Kidney (tissue), 14 donors: ENCODE data around the gene N4BP2L2. TPM values are rescaled to one million over a fixed set of nuclear protein-coding genes. Genes with fewer than 3 reads are reported as not detected.

ENCODE experiments used
- DNase-seq, 5 donors: peaks; one replicate each; pipeline ENCODE4 v3.0.0-alpha.2; 2013 to 2020
- FAIRE-seq: peaks from 2 replicates; lab custom pipeline; 2012; peaks lifted over from hg19 to GRCh38; lab: Jason Lieb, UNC
- H3K27ac ChIP-seq, 2 donors: one replicate each; pipeline ENCODE4 v1.7.0; 2013; ENCODE audit warnings: low read depth in 2 of 2, low read length in 2 of 2, inconsistent platforms in 1 of 2
- H3K27me3 ChIP-seq: one replicate; pipeline ENCODE4 v1.7.1; 2013; ENCODE audit warnings: low read length, inconsistent platforms; ENCODE audit not compliant: control insufficient read depth, insufficient read depth
- H3K36me3 ChIP-seq, 3 donors: one replicate each; pipeline versions ENCODE4 v1.7.0 to v1.7.1; 2013; ENCODE audit warnings: low read length in 3 of 3, control low read depth in 1 of 3, inconsistent platforms in 1 of 3; ENCODE audit not compliant: insufficient read depth in 3 of 3, control insufficient read depth in 2 of 3
- H3K4me1 ChIP-seq, 3 donors: one replicate each; pipeline versions ENCODE4 v1.7.0 to v1.7.1; 2013; ENCODE audit warnings: low read length in 3 of 3, inconsistent platforms in 1 of 3, low read depth in 1 of 3; ENCODE audit not compliant: control insufficient read depth in 2 of 3, insufficient read depth in 2 of 3
- H3K4me3 ChIP-seq, 3 donors: one replicate each; pipeline versions ENCODE4 v1.7.0 to v1.8.1; 2013; ENCODE audit warnings: low read length in 3 of 3, control low read depth in 1 of 3, inconsistent platforms in 1 of 3
- H3K9ac ChIP-seq, 3 donors: one replicate each; pipeline versions ENCODE4 v1.7.0 to v1.7.1; 2013; ENCODE audit warnings: low read length in 3 of 3, control low read depth in 1 of 3, inconsistent platforms in 1 of 3
- H3K9me3 ChIP-seq, 3 donors: one replicate each; pipeline versions ENCODE4 v1.7.0 to v1.7.1; 2013; ENCODE audit warnings: low read length in 3 of 3, control low read depth in 1 of 3, inconsistent platforms in 1 of 3; ENCODE audit not compliant: control insufficient read depth in 2 of 3, insufficient read depth in 1 of 3
- CTCF ChIP-seq: IDR thresholded peaks from 3 replicates; pipeline ENCODE4 v1.5.1; 2012; ENCODE audit warnings: mild to moderate bottlenecking, moderate library complexity, borderline replicate concordance; ENCODE audit not compliant: insufficient read depth; ENCODE audit errors: extremely low read depth
- intact Hi-C: fragments of 100-400 bp; cut with DNase I; formaldehyde crosslinking; loops from one replicate; pipeline ENCODE4 v1.11.1; 2022
- polyA plus RNA-seq: library from polyadenylated mRNA; stranded (reverse); fragments of 350-450 nt; fragmentation: Illumina TruSeq; extraction: RNeasy Lipid Tissue Mini Kit (QIAGEN cat#74804); gene quantifications from one replicate; pipeline ENCODE4 v1.2.3, GENCODE V29; 2014; ENCODE audit warnings: low read depth, low replicate concordance; ENCODE audit not compliant: insufficient read depth
- total RNA-seq: library from RNA; stranded (reverse); fragmentation: NEBNext Ultra II Directional; extraction: Animal tissue kit (Norgen Biotek cat#: 25700); gene quantifications from one replicate; pipeline ENCODE4 v1.2.1, GENCODE V29; 2021
- donor health status: control.
- donor health status: control.
- donor health status: control.
- donor health status: control.
- donor health status: control.
- donor health status: DM: yes; HTN: yes; CAD: no.
- donor health status: Normal renal cell carcinoma (clear cell type).

Gene N4BP2L2
- total and polyA plus RNA-seq, 2 donors from 2014 or later: 71.3 to 165 TPM

- FAIRE-seq: no peak
- TF ChIP-seq CTCF: no peak
- Histone ChIP-seq H3K9me3 (no peaks in the 10 kb centered on the region), H3K36me3 (peaks cover 0 to 2% (median 0%) of the 10 kb centered on the region in 3 donors), H3K4me3 (no peak overlapping the region), H3K27me3 (no peaks in the 10 kb centered on the region), H3K27ac (no peak overlapping the region), H3K4me1 (no peaks in the 10 kb centered on the region), H3K9ac (no peak overlapping the region)
- intact Hi-C loops: no loop called here
- no peak for DNase-seq
Measured at GRCh38 chr13:32446773-32447465, 91.7 kb downstream of the N4BP2L2 start.

GRCh38 chr13:32446220-32446619, 92.4 kb downstream of the N4BP2L2 start:
- FAIRE-seq: no peak
- Histone ChIP-seq H3K36me3 (peaks cover 0 to 2% (median 0%) of the 10 kb centered on the region in 3 donors), H3K9ac (no peak overlapping the region), H3K4me3 (no peak overlapping the region), H3K27ac (no peak overlapping the region), H3K27me3 (no peaks in the 10 kb centered on the region), H3K4me1 (no peaks in the 10 kb centered on the region), H3K9me3 (no peaks in the 10 kb centered on the region)
- DNase-seq: no peak
- intact Hi-C loops: no loop called here
- TF ChIP-seq CTCF: no peak

- intact Hi-C loops: no loop called here
Measured at GRCh38 chr13:32445461-32445860, 93.1 kb downstream of the N4BP2L2 start.

More at GRCh38 chr13:32445461-32445860, 93.1 kb downstream of the N4BP2L2 start:
- no peaks in the 10 kb centered on the region for H3K9me3 ChIP-seq
- no peaks in the 10 kb centered on the region for H3K27me3 ChIP-seq
- no peak overlapping the region for H3K4me3 ChIP-seq
- FAIRE-seq (no peak), DNase-seq (no peak)
- no peak overlapping the region for H3K27ac ChIP-seq
- H3K9ac ChIP-seq: no peak overlapping the region
- H3K36me3 ChIP-seq: peaks cover 0 to 2% (median 0%) of the 10 kb centered on the region in 3 donors
- no peak for TF ChIP-seq CTCF
- H3K4me1 ChIP-seq: no peaks in the 10 kb centered on the region
